ENCODE results near the gene CDH11. TPM values are rescaled to one million over a fixed set of nuclear protein-coding genes. Genes with fewer than 3 reads are reported as not detected.

Gene CDH11
- total and polyA plus RNA-seq, 4 donors, result 85.0 to 468 (median 141) TPM

- no peaks in the 10 kb centered on the region for H3K27me3 ChIP-seq (ENCODE audit: control insufficient read depth, insufficient read depth, low read length)
- H3K9me3 ChIP-seq (ENCODE audit: control insufficient read depth, insufficient read depth, low read length), result no peaks in the 10 kb centered on the region
- DNase-seq (ENCODE audit: low read depth in 4 of 6, low spot score in 6 of 6), result no peak
- H3K36me3 ChIP-seq (ENCODE audit: control insufficient read depth, insufficient read depth, low read length), result peaks cover 18% of the 10 kb centered on the region
- no peak overlapping the region for H3K27ac ChIP-seq (ENCODE audit: low read depth, low read length)
- H3K4me3 ChIP-seq (ENCODE audit: low read depth, low read length), result no peak overlapping the region
- WGBS (ENCODE audit: insufficient coverage), result 61% methylated on average over 6 of the region's 11 CpGs
- H3K4me1 ChIP-seq (ENCODE audit: control insufficient read depth, insufficient read depth, low read length), result peaks cover 6% of the 10 kb centered on the region
These were observed 140.1 kb downstream of the CDH11 start for GRCh38 chr16:64981568-64982281.

GRCh38 chr16:64977206-64977920 is 144.5 kb downstream of the CDH11 start:
- H3K27me3 ChIP-seq (ENCODE audit: control insufficient read depth, insufficient read depth, low read length), result no peaks in the 10 kb centered on the region
- no peak overlapping the region for H3K27ac ChIP-seq (ENCODE audit: low read depth, low read length)
- peaks cover 22% of the 10 kb centered on the region for H3K36me3 ChIP-seq (ENCODE audit: control insufficient read depth, insufficient read depth, low read length)
- DNase-seq (ENCODE audit: low read depth in 4 of 6, low spot score in 6 of 6), result no peak
- no peak overlapping the region for H3K4me3 ChIP-seq (ENCODE audit: low read depth, low read length)
- WGBS (ENCODE audit: insufficient coverage), result 67% methylated on average over 1 of the region's 4 CpGs
- H3K9me3 ChIP-seq (ENCODE audit: control insufficient read depth, insufficient read depth, low read length), result no peaks in the 10 kb centered on the region
- H3K4me1 ChIP-seq (ENCODE audit: control insufficient read depth, insufficient read depth, low read length), result peaks cover 3% of the 10 kb centered on the region

- Histone ChIP-seq H3K4me1 (ENCODE audit: control insufficient read depth, insufficient read depth, low read length) (no peaks in the 10 kb centered on the region), H3K27me3 (ENCODE audit: control insufficient read depth, insufficient read depth, low read length) (no peaks in the 10 kb centered on the region), H3K4me3 (ENCODE audit: low read depth, low read length) (no peak overlapping the region), H3K36me3 (ENCODE audit: control insufficient read depth, insufficient read depth, low read length) (peaks cover 25% of the 10 kb centered on the region), H3K9me3 (ENCODE audit: control insufficient read depth, insufficient read depth, low read length) (no peaks in the 10 kb centered on the region), H3K27ac (ENCODE audit: low read depth, low read length) (no peak overlapping the region)
- 100% methylated on average over 1 of the region's 1 CpG for WGBS (ENCODE audit: insufficient coverage)
- DNase-seq (ENCODE audit: low read depth in 4 of 6, low spot score in 6 of 6), result no peak
These were observed 146.0 kb downstream of the CDH11 start for GRCh38 chr16:64975821-64976220.

DNA sequence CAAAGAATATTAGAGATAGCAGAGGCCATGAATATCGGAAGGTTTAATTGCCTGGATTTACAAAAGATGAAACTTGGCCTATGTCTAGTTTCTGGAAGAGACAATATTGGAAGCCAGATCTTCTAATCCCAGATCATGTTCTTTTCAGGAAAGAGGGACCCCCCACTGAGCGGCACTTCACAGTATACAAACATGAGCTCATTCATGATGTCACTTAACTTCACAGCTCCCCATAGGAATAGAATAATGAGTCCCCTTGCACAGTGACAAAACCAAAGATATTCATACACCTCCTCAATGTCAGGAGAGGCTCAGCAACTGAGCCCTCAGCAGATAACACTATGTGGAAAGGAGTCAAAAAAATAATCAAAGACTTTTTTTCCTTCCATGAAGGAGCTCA is 147.5 kb downstream of the CDH11 start:
- H3K27me3 ChIP-seq (ENCODE audit: control insufficient read depth, insufficient read depth, low read length), result no peaks in the 10 kb centered on the region
- DNase-seq (ENCODE audit: low read depth in 4 of 6, low spot score in 6 of 6), result no peak
- H3K36me3 ChIP-seq (ENCODE audit: control insufficient read depth, insufficient read depth, low read length), result peaks cover 21% of the 10 kb centered on the region

DNA sequence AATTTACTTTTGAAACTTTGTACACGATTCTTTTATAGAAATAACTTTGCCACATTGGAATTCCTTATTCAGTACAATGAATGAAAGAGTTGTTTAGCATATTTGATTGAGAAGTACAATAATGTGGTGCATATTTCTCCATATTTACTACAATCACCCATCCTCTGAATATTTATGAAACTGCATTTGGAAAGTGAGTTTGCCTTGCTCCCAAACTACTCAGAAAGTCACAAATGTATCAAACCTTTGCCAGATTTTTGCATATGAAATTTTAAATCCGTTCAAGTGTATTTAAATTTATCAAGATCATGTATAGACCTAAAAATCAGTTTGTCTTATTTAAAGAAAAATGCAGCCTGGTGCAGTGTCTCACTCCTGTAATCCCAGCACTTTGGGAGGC is 148.7 kb downstream of the CDH11 start:
- no peak overlapping the region for H3K27ac ChIP-seq (ENCODE audit: low read depth, low read length)
- peak in 1 of 6 donors; percentile 64 for DNase-seq (ENCODE audit: low read depth in 4 of 6, low spot score in 6 of 6)
- no CpG with 5 or more reads among the region's 2 CpGs for WGBS (ENCODE audit: insufficient coverage)
- H3K4me3 ChIP-seq (ENCODE audit: low read depth, low read length), result no peak overlapping the region
- peaks cover 21% of the 10 kb centered on the region for H3K36me3 ChIP-seq (ENCODE audit: control insufficient read depth, insufficient read depth, low read length)
- H3K27me3 ChIP-seq (ENCODE audit: control insufficient read depth, insufficient read depth, low read length), result no peaks in the 10 kb centered on the region
- no peaks in the 10 kb centered on the region for H3K9me3 ChIP-seq (ENCODE audit: control insufficient read depth, insufficient read depth, low read length)
- no peaks in the 10 kb centered on the region for H3K4me1 ChIP-seq (ENCODE audit: control insufficient read depth, insufficient read depth, low read length)

More for the DNA sequence above, 147.5 kb downstream of the CDH11 start:
- H3K27ac ChIP-seq (ENCODE audit: low read depth, low read length), result no peak overlapping the region
- no peaks in the 10 kb centered on the region for H3K4me1 ChIP-seq (ENCODE audit: control insufficient read depth, insufficient read depth, low read length)
- H3K9me3 ChIP-seq (ENCODE audit: control insufficient read depth, insufficient read depth, low read length), result no peaks in the 10 kb centered on the region
- 93% methylated on average over 2 of the region's 2 CpGs for WGBS (ENCODE audit: insufficient coverage)
- H3K4me3 ChIP-seq (ENCODE audit: low read depth, low read length), result no peak overlapping the region

- no peak overlapping the region for H3K27ac ChIP-seq (ENCODE audit: low read depth, low read length)
- no peak for DNase-seq (ENCODE audit: low read depth in 4 of 6, low spot score in 6 of 6)
- H3K36me3 ChIP-seq (ENCODE audit: control insufficient read depth, insufficient read depth, low read length), result peaks cover 16% of the 10 kb centered on the region
- H3K27me3 ChIP-seq (ENCODE audit: control insufficient read depth, insufficient read depth, low read length), result no peaks in the 10 kb centered on the region
- H3K4me1 ChIP-seq (ENCODE audit: control insufficient read depth, insufficient read depth, low read length), result no peaks in the 10 kb centered on the region
- WGBS (ENCODE audit: insufficient coverage), result no CpG with 5 or more reads among the region's 4 CpGs
- H3K9me3 ChIP-seq (ENCODE audit: control insufficient read depth, insufficient read depth, low read length), result no peaks in the 10 kb centered on the region
- no peak overlapping the region for H3K4me3 ChIP-seq (ENCODE audit: low read depth, low read length)
These were observed 150.7 kb downstream of the CDH11 start for GRCh38 chr16:64971171-64971570.

DNA sequence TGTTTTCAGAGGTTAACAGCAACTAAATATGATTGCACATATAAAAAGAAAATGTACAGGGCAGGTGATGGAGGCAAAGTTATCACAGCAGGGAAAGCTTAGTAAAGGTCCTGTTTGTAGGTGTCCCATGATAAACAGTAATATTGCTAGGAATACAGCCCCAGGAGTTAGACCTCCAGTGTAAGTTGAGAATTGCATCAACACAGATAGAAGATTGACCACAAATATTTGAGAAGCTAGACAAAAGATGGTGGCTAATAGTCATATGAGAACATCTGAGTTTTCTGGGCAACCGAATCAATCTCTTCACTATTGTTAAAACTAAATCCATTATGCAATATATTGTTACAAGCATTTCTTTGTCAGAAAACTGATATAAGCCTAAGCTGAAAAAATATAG is 152.6 kb downstream of the CDH11 start:
- WGBS (ENCODE audit: insufficient coverage), result no CpG with 5 or more reads among the region's 1 CpG
- DNase-seq (ENCODE audit: low read depth in 4 of 6, low spot score in 6 of 6), result no peak
- no peak overlapping the region for H3K27ac ChIP-seq (ENCODE audit: low read depth, low read length)
- H3K9me3 ChIP-seq (ENCODE audit: control insufficient read depth, insufficient read depth, low read length), result no peaks in the 10 kb centered on the region
- peaks cover 16% of the 10 kb centered on the region for H3K36me3 ChIP-seq (ENCODE audit: control insufficient read depth, insufficient read depth, low read length)
- no peaks in the 10 kb centered on the region for H3K4me1 ChIP-seq (ENCODE audit: control insufficient read depth, insufficient read depth, low read length)
- no peak overlapping the region for H3K4me3 ChIP-seq (ENCODE audit: low read depth, low read length)
- H3K27me3 ChIP-seq (ENCODE audit: control insufficient read depth, insufficient read depth, low read length), result no peaks in the 10 kb centered on the region

- H3K27ac ChIP-seq (ENCODE audit: low read depth, low read length), result no peak overlapping the region
- H3K27me3 ChIP-seq (ENCODE audit: control insufficient read depth, insufficient read depth, low read length), result no peaks in the 10 kb centered on the region
- H3K36me3 ChIP-seq (ENCODE audit: control insufficient read depth, insufficient read depth, low read length), result peaks cover 16% of the 10 kb centered on the region
- H3K4me1 ChIP-seq (ENCODE audit: control insufficient read depth, insufficient read depth, low read length), result no peaks in the 10 kb centered on the region
- H3K4me3 ChIP-seq (ENCODE audit: low read depth, low read length), result no peak overlapping the region
- WGBS (ENCODE audit: insufficient coverage), result no CpG with 5 or more reads among the region's 6 CpGs
- peak in 1 of 6 donors; percentile 88 for DNase-seq (ENCODE audit: low read depth in 4 of 6, low spot score in 6 of 6)
- no peaks in the 10 kb centered on the region for H3K9me3 ChIP-seq (ENCODE audit: control insufficient read depth, insufficient read depth, low read length)
These were observed 153.3 kb downstream of the CDH11 start for GRCh38 chr16:64968539-64968938.

GRCh38 chr16:64964126-64964540 is 157.7 kb downstream of the CDH11 start:
- WGBS (ENCODE audit: insufficient coverage), result no CpG with 5 or more reads among the region's 3 CpGs
- DNase-seq (ENCODE audit: low read depth in 4 of 6, low spot score in 6 of 6), result no peak

DNA sequence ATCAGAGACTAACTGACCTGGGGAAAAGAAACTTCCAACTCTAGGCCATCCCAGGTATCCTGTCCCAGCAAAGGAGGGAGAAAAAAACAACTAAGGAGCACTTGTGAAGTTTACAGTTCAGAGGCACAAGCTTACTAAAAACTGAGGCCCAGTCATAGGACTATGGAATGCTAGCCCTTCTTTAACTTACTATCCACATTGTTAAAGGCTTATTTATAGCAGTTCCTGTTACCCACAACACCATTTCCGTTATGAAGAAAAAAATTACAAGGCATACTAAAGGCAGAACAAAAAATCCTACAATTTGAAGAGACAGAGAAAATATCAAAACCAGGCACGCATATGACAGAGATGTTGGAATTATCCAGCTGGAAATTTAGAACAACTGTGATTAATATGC is 159.1 kb downstream of the CDH11 start:
- 100% methylated on average over 1 of the region's 2 CpGs for WGBS (ENCODE audit: insufficient coverage)
- no peak overlapping the region for H3K4me3 ChIP-seq (ENCODE audit: low read depth, low read length)

More at GRCh38 chr16:64964126-64964540, 157.7 kb downstream of the CDH11 start:
- Histone ChIP-seq H3K9me3 (ENCODE audit: control insufficient read depth, insufficient read depth, low read length) (no peaks in the 10 kb centered on the region), H3K27ac (ENCODE audit: low read depth, low read length) (no peak overlapping the region), H3K4me3 (ENCODE audit: low read depth, low read length) (no peak overlapping the region), H3K36me3 (ENCODE audit: control insufficient read depth, insufficient read depth, low read length) (peaks cover 3% of the 10 kb centered on the region), H3K27me3 (ENCODE audit: control insufficient read depth, insufficient read depth, low read length) (no peaks in the 10 kb centered on the region), H3K4me1 (ENCODE audit: control insufficient read depth, insufficient read depth, low read length) (no peaks in the 10 kb centered on the region)

More for the DNA sequence above, 159.1 kb downstream of the CDH11 start:
- Histone ChIP-seq H3K27ac (ENCODE audit: low read depth, low read length) (no peak overlapping the region), H3K36me3 (ENCODE audit: control insufficient read depth, insufficient read depth, low read length) (peaks cover 3% of the 10 kb centered on the region), H3K27me3 (ENCODE audit: control insufficient read depth, insufficient read depth, low read length) (no peaks in the 10 kb centered on the region), H3K9me3 (ENCODE audit: control insufficient read depth, insufficient read depth, low read length) (no peaks in the 10 kb centered on the region), H3K4me1 (ENCODE audit: control insufficient read depth, insufficient read depth, low read length) (no peaks in the 10 kb centered on the region)
- no peak for DNase-seq (ENCODE audit: low read depth in 4 of 6, low spot score in 6 of 6)

Data from spinal cord (tissue), 10 donors.